Muscle layer of duodenum (tissue), 2 donors: ENCODE results near the gene GPR35.
"Not testable (repeated sequence)": the region's sequence is repeated elsewhere in the genome, so short reads cannot be mapped to it uniquely, and the experiment has no call there.

ENCODE experiments used
- H3K27ac ChIP-seq: one replicate; pipeline ENCODE4 v1.7.0; 2013; ENCODE audit warnings: mild to moderate bottlenecking, low read length
- H3K27me3 ChIP-seq: one replicate; pipeline ENCODE4 v1.7.0; 2013; ENCODE audit warnings: low read depth, mild to moderate bottlenecking, control low read depth, low read length
- H3K36me3 ChIP-seq, 2 donors: one replicate each; pipeline ENCODE4 v1.7.0; 2013; ENCODE audit warnings: low read length in 2 of 2, control low read depth in 1 of 2, mild to moderate bottlenecking in 1 of 2; ENCODE audit not compliant: insufficient read depth in 2 of 2, control insufficient read depth in 1 of 2
- H3K4me1 ChIP-seq, 2 donors: one replicate each; pipeline ENCODE4 v1.7.0; 2013; ENCODE audit warnings: low read length in 2 of 2, mild to moderate bottlenecking in 2 of 2, control low read depth in 1 of 2, moderate library complexity in 1 of 2; ENCODE audit not compliant: insufficient read depth in 2 of 2, control insufficient read depth in 1 of 2
- H3K4me3 ChIP-seq, 2 donors: one replicate each; pipeline ENCODE4 v1.7.0; 2013; ENCODE audit warnings: low read length in 2 of 2, low read depth in 1 of 2, mild to moderate bottlenecking in 1 of 2
- H3K9me3 ChIP-seq, 2 donors: one replicate each; pipeline ENCODE4 v1.7.0; 2013; ENCODE audit warnings: low read length in 2 of 2, control low read depth in 1 of 2, mild to moderate bottlenecking in 1 of 2; ENCODE audit not compliant: control insufficient read depth in 1 of 2
- donor health status: healthy.

The GPR35 gene

DNA sequence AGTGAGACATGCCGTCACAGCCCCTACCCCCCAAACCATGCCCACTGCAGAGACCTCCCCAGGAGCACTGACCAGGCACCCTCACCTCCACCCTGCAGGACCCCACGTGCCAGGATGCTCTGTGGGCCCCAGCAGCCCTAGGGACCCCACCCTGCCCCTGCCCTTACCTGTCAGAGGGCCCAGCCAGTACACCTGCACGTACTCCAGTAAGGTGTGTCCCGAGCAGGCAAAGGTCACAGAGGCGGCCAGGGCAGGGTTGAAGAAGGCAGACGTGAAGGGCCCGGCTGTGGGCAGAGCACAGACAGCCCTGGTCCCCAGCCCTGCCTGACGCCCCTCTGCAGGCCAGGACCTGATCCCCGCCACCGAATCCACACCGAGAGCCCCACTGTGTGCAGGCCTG, 54.9 kb downstream of the GPR35 start:
- H3K4me1 ChIP-seq, H3K4me3 ChIP-seq, H3K27me3 ChIP-seq, H3K27ac ChIP-seq, H3K9me3 ChIP-seq, H3K36me3 ChIP-seq: not testable (repeated sequence)
